SK-N-MC (cell line): Measurements from ENCODE around the gene SPNS3.

Experiments used
- DNase-seq: peaks from one replicate; pipeline ENCODE4 v3.0.0-alpha.2; 2011; ENCODE audit warnings: low read depth, low spot score
- H3K27ac ChIP-seq: fragments of 200-600 bp; sonication (generic); 2 replicates; pipeline ENCODE4 v1.5.1; 2016; ENCODE audit warnings: mixed run types
- H3K36me3 ChIP-seq: fragments of 200-600 bp; sonication (generic); 2 replicates; pipeline ENCODE4 v1.6.1; 2017; ENCODE audit warnings: antibody characterized with exemption, low read length, mixed read lengths; ENCODE audit not compliant: insufficient read depth
- H3K4me3 ChIP-seq: fragments of 200-600 bp; sonication (generic); 2 replicates; pipeline ENCODE4 v1.5.1; 2016
- H3K9ac ChIP-seq: fragments of 200-600 bp; sonication (generic); 2 replicates; pipeline ENCODE4 v1.8.0; 2017; ENCODE audit warnings: mixed run types, mixed read lengths; ENCODE audit not compliant: insufficient read length
- H3K9me3 ChIP-seq: fragments of 200-600 bp; sonication (generic); 2 replicates; pipeline ENCODE4 v1.6.1; 2017; ENCODE audit warnings: low read depth, mild to moderate bottlenecking, antibody characterized with exemption, low read length, moderate library complexity, mixed read lengths
- EZH2 ChIP-seq: fragments of 200-600 bp; sonication (generic); IDR thresholded peaks from one replicate; pipeline ENCODE4 v1.6.1; 2017; ENCODE audit warnings: antibody characterized with exemption
- FOXP2 ChIP-seq: optimal IDR thresholded peaks from 2 replicates; pipeline ENCODE3; 2011; ENCODE audit warnings: mild to moderate bottlenecking, moderate library complexity; ENCODE audit not compliant: insufficient read depth; ENCODE audit errors: extremely low read length, control extremely low read depth
- POLR2AphosphoS5 ChIP-seq: IDR thresholded peaks from 2 replicates; pipeline ENCODE4 v1.6.1; 2012; ENCODE audit warnings: mild to moderate bottlenecking, low read depth, low read length, borderline replicate concordance

Gene SPNS3

DNA sequence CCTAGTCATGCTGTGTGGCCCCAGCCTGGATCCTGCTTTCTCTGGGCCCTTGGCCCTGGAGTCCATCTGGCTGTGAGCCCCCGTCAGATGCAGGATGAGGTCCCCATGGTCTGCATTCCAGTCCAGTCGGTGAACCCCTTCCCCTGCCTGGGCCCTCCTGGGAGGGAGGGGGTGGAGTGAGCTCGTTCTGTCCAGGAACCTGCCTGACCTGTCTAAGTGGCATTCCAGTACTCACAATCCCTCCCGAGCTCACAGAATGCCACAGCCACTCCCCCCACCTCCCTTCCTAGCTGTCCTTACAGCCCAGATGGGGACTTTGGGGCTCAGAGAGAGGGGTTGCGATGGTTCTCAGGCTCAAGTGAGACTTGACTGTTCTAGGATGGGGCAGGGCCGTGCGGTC, 80.5 kb downstream of the SPNS3 start:
- H3K36me3 ChIP-seq, result no peaks in the 10 kb centered on the region
- H3K4me3 ChIP-seq, result no peak overlapping the region
- H3K9ac ChIP-seq, result no peak overlapping the region
- H3K27ac ChIP-seq, result no peak overlapping the region
- TF ChIP-seq EZH2, result no peak
- no peak for TF ChIP-seq POLR2AphosphoS5
- TF ChIP-seq FOXP2, result no peak
- H3K9me3 ChIP-seq, result no peaks in the 10 kb centered on the region
- DNase-seq, result no peak

DNA sequence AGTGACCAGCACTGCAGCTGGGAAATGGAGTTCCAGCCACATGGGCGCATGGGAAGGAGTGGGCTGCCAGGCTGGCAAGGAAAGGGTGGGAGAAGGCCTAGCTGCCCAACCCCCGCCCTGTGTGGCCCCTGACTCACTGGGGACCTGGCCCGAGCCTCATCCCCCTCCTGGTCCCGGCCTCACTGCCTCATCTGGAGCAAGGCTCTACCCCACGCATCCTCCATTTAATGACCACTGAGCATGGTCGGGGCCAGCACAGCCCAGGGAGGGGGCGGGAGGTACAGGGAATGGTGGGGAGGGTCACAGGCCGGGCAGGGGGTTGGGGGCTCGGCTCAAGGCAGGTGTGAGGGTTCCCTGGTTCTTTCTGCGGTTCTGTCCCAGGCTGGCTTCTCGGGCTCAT, 81.0 kb downstream of the SPNS3 start:
- no peak overlapping the region for H3K9ac ChIP-seq
- TF ChIP-seq POLR2AphosphoS5, result no peak
- TF ChIP-seq EZH2, result no peak
- TF ChIP-seq FOXP2, result no peak

GRCh38 chr17:4515501-4515900, 81.8 kb downstream of the SPNS3 start:
- Histone ChIP-seq H3K4me3 (no peak overlapping the region), H3K27ac (no peak overlapping the region), H3K9me3 (no peaks in the 10 kb centered on the region), H3K36me3 (no peaks in the 10 kb centered on the region), H3K9ac (no peak overlapping the region)
- no peak for DNase-seq
- TF ChIP-seq EZH2 (no peak), FOXP2 (no peak), POLR2AphosphoS5 (no peak)

More for the DNA sequence above, 81.0 kb downstream of the SPNS3 start:
- no peak overlapping the region for H3K4me3 ChIP-seq
- no peaks in the 10 kb centered on the region for H3K36me3 ChIP-seq
- no peaks in the 10 kb centered on the region for H3K9me3 ChIP-seq
- no peak for DNase-seq
- H3K27ac ChIP-seq, result no peak overlapping the region

DNA sequence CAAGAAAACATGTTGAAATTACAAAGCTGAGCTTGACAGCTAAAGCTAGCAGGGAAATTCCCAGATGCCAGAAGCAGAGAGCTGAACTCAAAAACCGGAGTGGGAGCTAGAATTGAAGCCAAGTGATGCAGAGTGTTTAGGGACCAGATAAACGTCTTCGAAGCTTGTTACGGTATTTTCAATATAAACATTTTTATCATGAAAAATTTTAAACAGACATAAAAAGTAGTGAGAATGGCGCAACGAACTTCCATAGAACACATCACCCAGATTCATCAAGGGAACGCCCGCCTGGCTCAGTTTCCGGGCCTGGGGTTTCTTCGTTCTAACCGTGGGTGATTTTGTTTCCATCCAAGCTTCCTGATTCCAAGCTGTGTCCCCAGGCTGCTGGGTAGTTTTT, 83.0 kb downstream of the SPNS3 start:
- DNase-seq, result no peak
- no peaks in the 10 kb centered on the region for H3K9me3 ChIP-seq
- H3K4me3 ChIP-seq, result no peak overlapping the region
- H3K27ac ChIP-seq, result no peak overlapping the region
- no peak overlapping the region for H3K9ac ChIP-seq
- no peak for TF ChIP-seq POLR2AphosphoS5
- TF ChIP-seq EZH2, result no peak
- TF ChIP-seq FOXP2, result no peak
- H3K36me3 ChIP-seq, result no peaks in the 10 kb centered on the region

GRCh38 chr17:4518901-4519300, 85.2 kb downstream of the SPNS3 start:
- no peak overlapping the region for H3K4me3 ChIP-seq
- no peak for DNase-seq
- H3K27ac ChIP-seq, result no peak overlapping the region

DNA sequence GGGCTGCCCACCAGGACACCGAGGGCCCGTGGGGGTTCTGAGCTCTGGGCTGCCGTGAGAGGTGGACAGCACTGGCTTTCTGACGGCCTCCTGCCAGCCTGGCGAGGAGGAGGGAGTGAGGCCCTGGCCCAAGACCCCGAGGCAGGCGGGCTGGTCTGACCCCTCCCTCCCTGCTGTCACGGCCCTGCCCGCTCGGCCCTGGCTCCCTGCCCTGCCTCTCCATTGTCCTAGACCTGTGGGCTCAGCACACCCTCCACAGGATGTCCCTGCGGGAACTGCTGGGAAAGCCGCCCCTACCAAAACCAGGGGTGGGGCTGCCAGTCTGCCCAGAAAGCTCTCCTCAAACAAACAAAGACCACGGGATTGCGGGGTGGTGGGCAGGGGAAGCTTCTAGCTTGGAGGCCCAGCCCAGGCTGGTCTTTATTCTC, 85.6 kb downstream of the SPNS3 start:
- Histone ChIP-seq H3K4me3 (no peak overlapping the region), H3K9ac (no peak overlapping the region), H3K27ac (no peak overlapping the region), H3K36me3 (no peaks in the 10 kb centered on the region), H3K9me3 (no peaks in the 10 kb centered on the region)
- no peak for TF ChIP-seq POLR2AphosphoS5
- TF ChIP-seq EZH2, result no peak
- TF ChIP-seq FOXP2, result no peak
- DNase-seq, result no peak

More at GRCh38 chr17:4518901-4519300, 85.2 kb downstream of the SPNS3 start:
- TF ChIP-seq EZH2 (no peak), FOXP2 (no peak), POLR2AphosphoS5 (no peak)
- H3K36me3 ChIP-seq, result no peaks in the 10 kb centered on the region
- H3K9me3 ChIP-seq, result no peaks in the 10 kb centered on the region
- no peak overlapping the region for H3K9ac ChIP-seq

DNA sequence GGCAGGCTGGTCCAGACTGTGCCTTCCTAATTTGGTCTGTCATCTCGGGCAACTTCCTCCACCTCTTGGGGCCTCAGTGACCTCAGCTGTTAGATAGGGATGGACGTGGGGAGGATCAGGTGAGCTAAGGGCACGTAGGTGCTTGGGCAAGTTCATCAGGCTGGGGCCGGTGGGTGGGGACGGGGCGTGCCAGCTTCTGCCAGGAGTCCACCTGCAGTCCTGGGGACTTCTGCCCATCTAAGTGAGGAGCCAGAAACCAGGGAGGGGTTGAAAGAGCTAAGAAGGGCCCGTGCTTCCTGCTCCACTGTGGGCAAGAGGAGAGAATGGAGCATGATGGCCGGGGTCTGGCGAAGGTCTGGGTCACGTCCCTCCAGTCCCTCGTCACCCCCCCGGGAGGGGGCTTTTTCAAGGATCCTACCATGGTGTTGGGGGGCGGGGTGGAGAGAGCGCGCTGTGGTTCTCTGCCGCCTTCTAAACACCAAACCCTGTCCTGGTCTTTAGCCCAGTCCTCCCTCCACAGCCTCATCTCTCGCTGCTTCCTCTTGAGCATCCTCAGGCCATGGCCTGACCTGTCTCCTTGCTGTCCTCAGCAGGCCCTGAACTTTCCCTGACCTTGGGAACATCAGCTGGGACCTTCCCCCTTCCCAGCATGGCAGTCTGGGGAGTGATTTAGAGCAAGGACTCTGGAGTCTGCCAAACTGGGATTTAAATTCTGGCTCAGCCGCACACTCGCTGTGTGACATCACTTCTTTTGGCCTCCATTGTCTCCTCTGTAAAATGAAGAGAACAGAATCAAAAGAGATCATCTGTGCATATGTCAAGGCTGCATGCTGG, 86.5 kb downstream of the SPNS3 start:
- Histone ChIP-seq H3K9ac (no peak overlapping the region), H3K9me3 (no peaks in the 10 kb centered on the region), H3K36me3 (no peaks in the 10 kb centered on the region), H3K4me3 (no peak overlapping the region), H3K27ac (no peak overlapping the region)
- TF ChIP-seq EZH2 (no peak), FOXP2 (no peak), POLR2AphosphoS5 (no peak)
- DNase-seq, result no peak

DNA sequence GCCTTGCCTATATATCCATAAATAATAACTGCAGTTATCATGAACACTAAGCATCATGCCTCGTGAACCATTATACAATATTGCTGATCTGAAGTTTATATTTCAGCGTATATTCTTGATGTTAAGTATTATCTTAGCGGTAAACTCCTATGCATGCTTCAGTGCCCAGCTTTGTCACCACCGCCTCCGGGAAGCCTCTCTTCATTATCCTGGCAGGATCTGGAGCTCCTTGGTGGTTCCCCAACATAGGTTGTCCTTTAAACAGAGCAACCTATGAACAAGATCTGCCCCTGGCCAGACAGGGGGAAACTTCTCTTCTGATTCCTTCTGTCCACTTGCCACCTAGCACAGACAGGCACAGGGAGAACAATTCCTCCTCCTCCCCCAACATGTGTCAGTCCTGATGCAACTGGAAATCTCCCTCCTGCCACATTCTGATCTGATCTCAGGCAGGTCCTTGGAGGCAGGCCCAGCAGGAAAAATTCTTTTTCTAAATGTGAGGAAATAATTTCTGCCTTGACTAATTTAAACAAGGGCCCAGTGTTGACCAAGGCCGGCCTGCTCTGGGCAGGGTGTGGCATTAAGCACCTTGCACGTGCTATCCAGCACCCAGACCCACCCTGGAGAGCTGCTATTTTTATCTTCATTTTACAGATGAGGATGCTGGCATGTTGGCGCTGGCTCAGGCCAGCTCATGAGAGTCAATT, 87.3 kb downstream of the SPNS3 start:
- no peak overlapping the region for H3K4me3 ChIP-seq
- no peak for TF ChIP-seq EZH2
- TF ChIP-seq POLR2AphosphoS5, result no peak
- TF ChIP-seq FOXP2, result no peak

More for the DNA sequence above, 87.3 kb downstream of the SPNS3 start:
- no peak overlapping the region for H3K27ac ChIP-seq
- H3K9me3 ChIP-seq, result no peaks in the 10 kb centered on the region
- H3K36me3 ChIP-seq, result no peaks in the 10 kb centered on the region
- H3K9ac ChIP-seq, result no peak overlapping the region
- DNase-seq, result no peak
